Measurements from ENCODE around the gene PKD2L1.

Gene PKD2L1

GRCh38 chr10:100340948-100341847 lies 11.2 kb upstream of the PKD2L1 start:
- Histone ChIP-seq H3K9me3 (ENCODE audit: insufficient read depth, low read length, severe bottlenecking) (no peaks in the 10 kb centered on the region), H4K20me1 (ENCODE audit: insufficient read depth, low read length) (no peaks in the 10 kb centered on the region), H3K4me1 (ENCODE audit: insufficient read depth, low read length) (peaks cover 16% of the 10 kb centered on the region), H3K4me2 (ENCODE audit: insufficient read depth, low read length) (no peak overlapping the region), H3K4me3 (ENCODE audit: low read depth in 1 of 2, low read length in 2 of 2) (no peak overlapping the region), H3K27ac (ENCODE audit: low read length) (no peak overlapping the region), H3K36me3 (ENCODE audit: insufficient read depth, low read length) (no peaks in the 10 kb centered on the region), H3K9ac (ENCODE audit: low read depth, low read length) (0 out of 2 replicates have a peak overlapping the region, but pooled peaks have one; percentile 9), H3K79me2 (ENCODE audit: insufficient read depth, low read length) (peaks cover 6% of the 10 kb centered on the region), H3K27me3 (ENCODE audit: insufficient read depth, low read length, poor library complexity) (no peaks in the 10 kb centered on the region), H2AFZ (ENCODE audit: low read depth, low read length) (peak overlapping the region; percentile 39; the same call in 1 of the 2 replicates)
- no peak for TF ChIP-seq EZH2 (IDR thresholded peaks at IDR 0.05; ENCODE audit: borderline replicate concordance, low read depth, low read length, severe bottlenecking)
- TF ChIP-seq CTCF (IDR thresholded peaks at IDR 0.05; ENCODE audit: borderline replicate concordance, extremely low read depth, low read length, poor library complexity, severe bottlenecking) = no peak
- DNase-seq = no peak
- no peak for ATAC-seq (ENCODE audit: insufficient read depth, low read depth)

GRCh38 chr10:100339236-100339635 lies 9.2 kb upstream of the PKD2L1 start:
- Histone ChIP-seq H3K9ac (ENCODE audit: low read depth, low read length) (no peak overlapping the region), H3K79me2 (ENCODE audit: insufficient read depth, low read length) (no peaks in the 10 kb centered on the region), H3K4me3 (ENCODE audit: low read depth in 1 of 2, low read length in 2 of 2) (no peak overlapping the region), H3K4me1 (ENCODE audit: insufficient read depth, low read length) (peaks cover 7% of the 10 kb centered on the region; the same call in 1 of the 2 replicates), H4K20me1 (ENCODE audit: insufficient read depth, low read length) (no peaks in the 10 kb centered on the region), H2AFZ (ENCODE audit: low read depth, low read length) (peak overlapping the region; percentile 71; the same call in 1 of the 2 replicates), H3K9me3 (ENCODE audit: insufficient read depth, low read length, severe bottlenecking) (no peaks in the 10 kb centered on the region), H3K36me3 (ENCODE audit: insufficient read depth, low read length) (no peaks in the 10 kb centered on the region), H3K4me2 (ENCODE audit: insufficient read depth, low read length) (no peak overlapping the region), H3K27me3 (ENCODE audit: insufficient read depth, low read length, poor library complexity) (peaks cover 6% of the 10 kb centered on the region), H3K27ac (ENCODE audit: low read length) (no peak overlapping the region)
- TF ChIP-seq EZH2 (IDR thresholded peaks at IDR 0.05; ENCODE audit: borderline replicate concordance, low read depth, low read length, severe bottlenecking) = no peak
- no peak for TF ChIP-seq CTCF (IDR thresholded peaks at IDR 0.05; ENCODE audit: borderline replicate concordance, extremely low read depth, low read length, poor library complexity, severe bottlenecking)
- ATAC-seq (ENCODE audit: insufficient read depth, low read depth) (no peak), DNase-seq (no peak)

GRCh38 chr10:100338434-100339036 lies 8.5 kb upstream of the PKD2L1 start:
- H3K4me1 ChIP-seq (ENCODE audit: insufficient read depth, low read length) = peaks cover 7% of the 10 kb centered on the region; the same call in 1 of the 2 replicates
- no peaks in the 10 kb centered on the region for H3K9me3 ChIP-seq (ENCODE audit: insufficient read depth, low read length, severe bottlenecking)
- no peak overlapping the region for H3K9ac ChIP-seq (ENCODE audit: low read depth, low read length)
- no peak overlapping the region for H3K4me2 ChIP-seq (ENCODE audit: insufficient read depth, low read length)
- H3K27me3 ChIP-seq (ENCODE audit: insufficient read depth, low read length, poor library complexity) = peaks cover 13% of the 10 kb centered on the region
- H2AFZ ChIP-seq (ENCODE audit: low read depth, low read length) = peak overlapping the region; percentile 71; the same call in 1 of the 2 replicates
- no peaks in the 10 kb centered on the region for H3K79me2 ChIP-seq (ENCODE audit: insufficient read depth, low read length)
- H4K20me1 ChIP-seq (ENCODE audit: insufficient read depth, low read length) = no peaks in the 10 kb centered on the region
- ATAC-seq (ENCODE audit: insufficient read depth, low read depth) (peak; percentile 91), DNase-seq (peak; percentile 84)
- TF ChIP-seq CTCF (IDR thresholded peaks at IDR 0.05; ENCODE audit: borderline replicate concordance, extremely low read depth, low read length, poor library complexity, severe bottlenecking) (peak; percentile 96), EZH2 (IDR thresholded peaks at IDR 0.05; ENCODE audit: borderline replicate concordance, low read depth, low read length, severe bottlenecking) (no peak)
- H3K36me3 ChIP-seq (ENCODE audit: insufficient read depth, low read length) = no peaks in the 10 kb centered on the region
- peak overlapping the region; percentile 10; the same call in 1 of the 2 replicates for H3K27ac ChIP-seq (ENCODE audit: low read length)
- no peak overlapping the region for H3K4me3 ChIP-seq (ENCODE audit: low read depth in 1 of 2, low read length in 2 of 2)
